Duodenal mucosa (tissue), 2 donors: Measurements from ENCODE around the gene EXOC3L4.

Experiments used
- H3K27ac ChIP-seq: one replicate; pipeline ENCODE4 v1.7.0; 2013; ENCODE audit warnings: low read depth, low read length
- H3K27me3 ChIP-seq, 2 donors: one replicate each; pipeline ENCODE4 v1.7.0; 2013; ENCODE audit warnings: low read length in 2 of 2, control low read depth in 1 of 2; ENCODE audit not compliant: insufficient read depth in 2 of 2, control insufficient read depth in 1 of 2
- H3K36me3 ChIP-seq, 2 donors: one replicate each; pipeline ENCODE4 v1.7.0; 2013; ENCODE audit warnings: low read length in 2 of 2, control low read depth in 1 of 2; ENCODE audit not compliant: insufficient read depth in 2 of 2, control insufficient read depth in 1 of 2
- H3K4me1 ChIP-seq, 2 donors: one replicate each; pipeline ENCODE4 v1.7.0; 2013; ENCODE audit warnings: low read length in 2 of 2, control low read depth in 1 of 2; ENCODE audit not compliant: insufficient read depth in 2 of 2, control insufficient read depth in 1 of 2
- H3K4me3 ChIP-seq, 2 donors: one replicate each; pipeline ENCODE4 v1.7.0; 2013; ENCODE audit warnings: low read length in 2 of 2, low read depth in 1 of 2
- H3K9ac ChIP-seq, 2 donors: one replicate each; pipeline ENCODE4 v1.7.0; 2013; ENCODE audit warnings: low read length in 2 of 2, low read depth in 1 of 2
- H3K9me3 ChIP-seq, 2 donors: one replicate each; pipeline ENCODE4 v1.7.0; 2013; ENCODE audit warnings: low read length in 2 of 2, control low read depth in 1 of 2; ENCODE audit not compliant: control insufficient read depth in 1 of 2

Gene EXOC3L4

GRCh38 chr14:103133210-103134140 lies 39.0 kb downstream of the EXOC3L4 start:
- H3K27ac ChIP-seq: no peak overlapping the region
- H3K27me3 ChIP-seq: no peaks in the 10 kb centered on the region
- no peak overlapping the region for H3K9ac ChIP-seq
- peaks cover 4 to 18% of the 10 kb centered on the region in 2 donors for H3K36me3 ChIP-seq
- no peak overlapping the region for H3K4me3 ChIP-seq
- H3K9me3 ChIP-seq: no peaks in the 10 kb centered on the region
- peaks cover under 1 to 6% of the 10 kb centered on the region in 2 donors for H3K4me1 ChIP-seq

DNA sequence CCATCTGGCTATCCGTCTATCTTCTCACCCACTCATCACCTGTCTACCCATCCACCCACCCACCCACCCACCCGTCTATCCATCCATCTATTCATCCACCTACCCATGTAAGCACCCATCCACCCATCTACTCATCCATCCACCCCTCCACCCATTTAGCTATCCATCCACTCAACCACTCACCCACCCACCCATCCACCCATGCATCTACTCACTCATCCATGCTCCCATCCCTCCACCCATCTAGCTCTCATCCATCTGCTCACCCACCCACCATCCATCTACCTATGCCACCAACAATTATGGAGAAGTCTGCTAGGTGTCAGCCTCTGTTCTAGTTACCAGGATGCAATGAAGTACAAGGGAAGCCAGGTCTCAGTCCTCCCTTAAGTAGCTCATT lies 39.9 kb downstream of the EXOC3L4 start:
- no peaks in the 10 kb centered on the region for H3K4me1 ChIP-seq
- H3K27ac ChIP-seq: no peak overlapping the region
- H3K9me3 ChIP-seq: no peaks in the 10 kb centered on the region
- H3K9ac ChIP-seq: no peak overlapping the region
- peaks cover 0 to 1% of the 10 kb centered on the region in 2 donors for H3K27me3 ChIP-seq
- H3K4me3 ChIP-seq: no peak overlapping the region
- H3K36me3 ChIP-seq: peaks cover 4 to 18% of the 10 kb centered on the region in 2 donors

DNA sequence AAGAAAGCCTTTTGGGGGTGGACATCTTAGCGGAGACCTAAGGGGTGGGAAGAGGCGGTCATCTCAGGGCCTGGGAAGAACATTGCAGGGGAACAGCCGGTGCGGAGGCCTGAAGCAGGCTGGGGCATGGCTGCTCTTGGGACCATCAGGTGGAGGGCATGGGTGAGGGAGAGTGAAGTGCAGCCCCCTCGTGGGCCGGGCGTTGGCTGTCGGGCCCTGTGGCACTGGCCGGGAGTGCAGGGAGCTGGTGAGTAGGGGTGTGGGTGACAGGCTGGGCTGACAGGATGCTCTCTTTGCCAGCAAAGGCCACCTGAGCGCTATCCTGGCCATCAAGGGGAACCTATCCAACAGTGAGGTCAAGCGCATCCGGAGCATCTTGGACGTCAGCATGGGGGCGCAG lies 40.4 kb downstream of the EXOC3L4 start:
- Histone ChIP-seq H3K36me3 (peaks cover 4 to 18% of the 10 kb centered on the region in 2 donors), H3K4me1 (no peaks in the 10 kb centered on the region), H3K4me3 (no peak overlapping the region), H3K27ac (no peak overlapping the region), H3K9ac (no peak overlapping the region), H3K27me3 (peaks cover 0 to 4% of the 10 kb centered on the region in 2 donors), H3K9me3 (no peaks in the 10 kb centered on the region)

DNA sequence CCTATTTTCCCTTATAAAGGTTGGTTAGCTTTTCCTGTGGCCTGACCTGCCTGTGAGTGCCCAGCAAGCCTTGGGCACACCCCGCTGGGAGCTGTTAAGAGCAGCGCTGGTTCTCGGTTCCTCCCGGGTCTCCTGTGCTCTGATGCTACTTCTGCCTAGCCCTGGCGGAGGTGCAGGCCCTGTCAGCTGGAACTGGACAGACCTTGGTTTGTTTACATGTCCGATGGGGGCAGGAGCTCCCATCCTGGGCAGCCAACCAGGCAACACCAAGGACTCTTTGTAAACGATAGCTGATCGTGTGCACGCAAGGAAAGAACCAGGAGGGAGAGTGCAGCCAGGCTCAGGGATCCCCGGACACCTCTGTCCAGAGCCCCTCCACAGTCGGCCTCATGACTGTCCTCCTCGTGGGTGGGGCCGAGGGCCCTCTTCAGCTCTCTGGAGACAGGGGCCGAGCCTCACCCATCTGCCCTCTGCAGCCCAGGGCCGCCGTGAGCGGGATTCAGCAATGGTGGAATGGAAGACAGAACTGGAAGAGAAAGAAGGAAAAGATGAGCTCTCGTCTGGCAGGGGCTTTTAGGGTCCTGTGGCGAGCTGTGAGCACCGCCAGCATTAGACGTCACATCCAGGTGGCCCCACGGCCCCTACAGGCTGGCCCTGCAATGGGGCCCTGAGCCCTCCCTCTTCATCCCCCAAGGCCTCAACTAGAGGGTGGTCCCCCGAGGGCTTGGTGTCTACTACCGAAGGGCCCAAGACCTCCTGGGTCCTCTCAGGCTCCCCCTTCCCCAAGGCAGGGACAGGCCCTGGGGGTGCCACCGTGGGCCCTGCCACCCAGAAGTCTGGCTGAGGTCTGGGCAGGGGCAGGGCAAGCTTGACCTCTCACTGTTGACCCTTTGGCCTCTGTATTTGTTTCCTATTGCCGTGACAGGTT lies 41.1 kb downstream of the EXOC3L4 start:
- Histone ChIP-seq H3K27me3 (peaks cover 0 to 4% of the 10 kb centered on the region in 2 donors), H3K36me3 (peaks cover 4 to 18% of the 10 kb centered on the region in 2 donors), H3K4me1 (no peaks in the 10 kb centered on the region), H3K9ac (no peak overlapping the region), H3K9me3 (no peaks in the 10 kb centered on the region), H3K27ac (no peak overlapping the region), H3K4me3 (no peak overlapping the region)

DNA sequence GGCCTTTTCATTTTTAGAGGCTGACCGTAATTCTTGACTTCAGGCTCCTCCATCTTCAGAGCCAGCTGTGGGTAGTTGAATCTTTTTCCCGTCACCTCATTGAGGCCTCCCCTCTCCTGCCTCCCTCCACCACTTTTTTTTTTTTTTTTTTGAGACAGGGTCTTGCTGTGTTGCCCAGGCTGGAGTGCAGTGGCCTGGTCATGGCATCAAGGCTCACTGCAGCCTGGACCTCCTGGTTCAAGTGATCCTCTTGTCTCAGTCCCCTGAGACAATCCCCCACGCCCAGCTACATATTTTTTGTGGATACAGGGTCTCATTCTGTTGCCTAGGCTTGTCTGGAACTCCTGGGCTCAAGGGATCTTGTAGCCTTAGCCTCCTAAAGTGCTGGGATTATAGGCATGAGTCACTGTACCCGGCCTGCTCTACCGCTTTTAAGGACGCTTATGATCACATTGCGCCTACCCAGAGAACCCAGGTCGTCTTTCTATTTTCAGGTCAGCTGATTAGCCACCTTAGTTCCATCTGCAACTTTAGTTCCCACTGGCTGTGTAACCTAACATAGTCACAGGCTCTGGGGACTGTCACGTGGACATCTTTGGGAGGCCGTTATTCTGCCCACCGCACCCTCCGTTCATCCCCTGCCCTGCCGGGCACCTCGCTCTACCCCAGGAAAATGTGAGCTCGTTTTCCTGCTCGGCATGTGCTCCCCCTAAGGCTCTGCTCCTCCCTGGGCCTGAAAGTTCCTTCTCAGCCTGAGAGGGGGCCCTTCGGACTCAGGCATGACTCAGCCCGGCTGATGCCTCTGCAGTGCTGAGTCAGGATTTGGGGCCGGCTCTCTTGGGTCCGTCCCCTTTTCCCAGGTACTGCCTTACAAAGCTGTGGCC lies 42.1 kb downstream of the EXOC3L4 start:
- H3K4me1 ChIP-seq: no peaks in the 10 kb centered on the region
- no peaks in the 10 kb centered on the region for H3K9me3 ChIP-seq
- H3K36me3 ChIP-seq: peaks cover 4 to 18% of the 10 kb centered on the region in 2 donors
- H3K4me3 ChIP-seq: no peak overlapping the region
- H3K9ac ChIP-seq: no peak overlapping the region
- H3K27me3 ChIP-seq: peaks cover 3 to 7% of the 10 kb centered on the region in 2 donors
- H3K27ac ChIP-seq: no peak overlapping the region

DNA sequence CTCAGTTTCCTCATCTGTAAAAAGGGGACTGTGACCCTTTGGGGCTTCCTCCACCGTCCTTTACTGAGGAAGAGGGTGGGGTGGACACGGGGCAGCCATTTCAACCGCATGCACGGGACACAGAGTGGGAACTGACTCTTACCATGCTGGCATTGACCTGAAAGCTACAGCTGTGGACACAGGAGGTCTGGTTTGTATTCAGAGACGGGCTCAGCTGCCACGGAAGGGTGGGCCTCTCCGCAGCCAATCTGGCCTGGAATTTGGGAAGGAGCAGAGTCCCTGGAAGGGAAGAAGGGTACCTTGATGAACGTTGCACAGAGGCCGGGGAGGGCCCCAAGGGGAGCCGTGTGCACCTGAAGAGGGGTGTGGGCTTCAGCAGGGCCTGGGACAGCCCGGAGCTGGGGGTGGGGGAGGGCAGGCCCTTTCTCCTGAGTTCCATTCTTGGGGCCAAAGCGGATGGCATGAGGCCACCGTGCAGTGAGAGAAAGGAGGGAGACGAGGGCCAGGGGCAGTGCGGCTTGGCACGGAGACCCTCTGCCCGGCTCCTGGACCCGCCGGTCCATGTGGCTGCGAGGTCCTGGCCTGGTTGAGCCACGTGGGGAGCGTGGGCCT lies 43.3 kb downstream of the EXOC3L4 start:
- H3K27me3 ChIP-seq: peaks cover 5 to 19% of the 10 kb centered on the region in 2 donors
- H3K9me3 ChIP-seq: no peaks in the 10 kb centered on the region
- no peak overlapping the region for H3K27ac ChIP-seq
- no peak overlapping the region for H3K9ac ChIP-seq
- H3K36me3 ChIP-seq: peaks cover 3 to 17% of the 10 kb centered on the region in 2 donors
- no peaks in the 10 kb centered on the region for H3K4me1 ChIP-seq
- no peak overlapping the region for H3K4me3 ChIP-seq

DNA sequence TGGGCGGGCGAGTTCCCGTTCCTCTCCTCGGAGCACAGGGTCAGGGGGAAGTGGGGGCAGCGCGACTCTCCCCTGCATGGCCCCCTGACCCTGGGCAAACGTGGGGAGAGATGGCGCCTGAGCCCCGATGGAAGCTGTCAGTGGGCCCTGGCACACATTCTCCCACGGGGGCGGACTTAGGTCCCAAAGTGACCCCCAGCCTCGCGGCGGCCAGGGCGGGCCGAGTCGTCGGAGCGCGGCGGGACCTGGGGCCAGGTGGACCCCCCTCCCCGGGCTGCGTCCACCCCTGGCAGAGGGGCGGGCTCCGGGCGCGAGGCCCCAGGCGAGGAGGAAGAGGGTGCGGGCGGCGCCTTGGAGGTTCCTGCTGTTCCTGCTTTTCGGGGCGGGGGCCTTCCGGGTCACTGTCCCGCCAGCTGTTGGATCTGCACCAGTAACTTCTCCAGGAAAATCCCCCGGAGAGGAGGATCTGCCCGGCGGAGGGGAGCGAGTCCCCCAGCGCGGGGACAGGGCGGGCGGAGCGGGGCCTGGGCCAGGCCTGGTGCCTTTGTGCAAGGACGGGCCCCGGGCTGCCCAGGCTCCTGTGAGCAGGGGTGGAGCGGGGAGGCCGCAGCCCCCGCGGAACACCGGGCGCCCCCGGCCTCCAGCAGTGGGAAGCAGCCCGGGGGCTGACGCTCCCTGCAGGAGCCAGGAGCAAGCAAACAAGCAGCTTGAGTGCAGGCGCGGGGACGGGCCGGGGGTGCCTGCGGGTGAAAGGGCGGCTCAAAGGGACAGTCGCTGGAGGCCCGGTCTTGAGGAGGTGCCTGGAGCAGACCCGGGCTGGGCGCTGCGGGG lies 44.0 kb downstream of the EXOC3L4 start:
- Histone ChIP-seq H3K36me3 (peaks cover 0 to 10% of the 10 kb centered on the region in 2 donors), H3K4me1 (no peaks in the 10 kb centered on the region), H3K9ac (no peak overlapping the region), H3K9me3 (no peaks in the 10 kb centered on the region), H3K27me3 (peaks cover 12 to 20% of the 10 kb centered on the region in 2 donors), H3K4me3 (no peak overlapping the region), H3K27ac (no peak overlapping the region)

- Histone ChIP-seq H3K4me1 (no peaks in the 10 kb centered on the region), H3K4me3 (no peak overlapping the region), H3K9me3 (no peaks in the 10 kb centered on the region), H3K36me3 (peaks cover 0 to 4% of the 10 kb centered on the region in 2 donors), H3K9ac (no peak overlapping the region), H3K27ac (no peak overlapping the region), H3K27me3 (peaks cover 12 to 20% of the 10 kb centered on the region in 2 donors)
Measured at GRCh38 chr14:103139132-103140025, 44.9 kb downstream of the EXOC3L4 start.
